Measurements from ENCODE around the gene ARL6IP6.

ARL6IP6 gene

DNA sequence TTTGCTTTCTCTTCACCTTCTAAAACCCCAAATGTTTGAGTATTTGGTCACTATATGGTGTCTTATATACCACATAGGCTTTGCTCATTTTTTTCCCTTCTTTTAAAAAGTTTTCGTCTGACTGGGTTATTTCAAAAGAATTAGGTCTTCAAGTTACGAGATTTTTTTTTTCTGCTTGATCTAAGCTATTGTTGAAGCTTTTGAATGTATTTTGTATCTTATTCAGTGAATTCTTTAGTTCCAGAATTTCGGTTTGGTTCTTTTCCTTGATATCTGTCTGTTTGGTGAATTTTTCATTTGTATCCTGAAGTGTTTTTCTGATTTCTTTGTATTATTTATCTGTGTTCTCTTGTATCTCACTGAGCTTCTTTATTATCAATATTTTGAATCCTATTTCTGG, 93.5 kb downstream of the ARL6IP6 start:
- no peak for DNase-seq

Measured in NCI-H1417 treated with DMSO at 0.1 percent for 48 hours (cell line).